Renal cortical epithelial cell (primary cell): ENCODE data around the gene ATP8A2. TPM values are rescaled to one million over a fixed set of nuclear protein-coding genes. Genes with fewer than 3 reads are reported as not detected.

Experiments used
- DNase-seq: peaks from one replicate; pipeline ENCODE4 v3.0.0-alpha.2; 2011; ENCODE audit warnings: low read depth
- total RNA-seq: library from RNA; depleted of rRNA; stranded (reverse); fragments of >200 nt; gene quantifications from 2 replicates; pipeline ENCODE4 v1.2.3, GENCODE V29; 2014

Gene ATP8A2
- total RNA-seq, 1 donor from 2014 or later: 2.7 TPM

- no peak for DNase-seq
Measured at GRCh38 chr13:25683662-25684370, 312.0 kb downstream of the ATP8A2 start.

- DNase-seq: no peak
Measured at GRCh38 chr13:25684491-25684890, 312.7 kb downstream of the ATP8A2 start.

- no peak for DNase-seq
Measured at GRCh38 chr13:25686831-25687470, 315.2 kb downstream of the ATP8A2 start.

- DNase-seq: no peak
Measured at GRCh38 chr13:25687471-25688225, 315.9 kb downstream of the ATP8A2 start.

- DNase-seq: no peak
Measured at GRCh38 chr13:25688536-25688935, 316.8 kb downstream of the ATP8A2 start.

GRCh38 chr13:25689539-25689938 lies 317.8 kb downstream of the ATP8A2 start:
- no peak for DNase-seq

GRCh38 chr13:25690582-25690981 lies 318.8 kb downstream of the ATP8A2 start:
- no peak for DNase-seq

GRCh38 chr13:25691654-25692053 lies 319.9 kb downstream of the ATP8A2 start:
- no peak for DNase-seq

- no peak for DNase-seq
Measured at GRCh38 chr13:25692099-25692498, 320.3 kb downstream of the ATP8A2 start.

- DNase-seq: no peak
Measured at GRCh38 chr13:25699056-25699455, 327.3 kb downstream of the ATP8A2 start.

- DNase-seq: no peak
Measured at GRCh38 chr13:25699600-25699999, 327.8 kb downstream of the ATP8A2 start.

GRCh38 chr13:25701304-25701703 lies 329.5 kb downstream of the ATP8A2 start:
- DNase-seq: peak; percentile 76

GRCh38 chr13:25702386-25702785 lies 330.6 kb downstream of the ATP8A2 start:
- no peak for DNase-seq

GRCh38 chr13:25707726-25708125 lies 336.0 kb downstream of the ATP8A2 start:
- DNase-seq: no peak

- DNase-seq: no peak
Measured at GRCh38 chr13:25708268-25708667, 336.5 kb downstream of the ATP8A2 start.

- DNase-seq: no peak
Measured at GRCh38 chr13:25709088-25709487, 337.3 kb downstream of the ATP8A2 start.

GRCh38 chr13:25715760-25716159 lies 344.0 kb downstream of the ATP8A2 start:
- DNase-seq: no peak

- DNase-seq: no peak
Measured at GRCh38 chr13:25717666-25718197, 346.0 kb downstream of the ATP8A2 start.

GRCh38 chr13:25719666-25720065 lies 347.9 kb downstream of the ATP8A2 start:
- DNase-seq: no peak

- DNase-seq: no peak
Measured at GRCh38 chr13:25722893-25723292, 351.1 kb downstream of the ATP8A2 start.

- no peak for DNase-seq
Measured at GRCh38 chr13:25725104-25725503, 353.3 kb downstream of the ATP8A2 start.

- DNase-seq: no peak
Measured at GRCh38 chr13:25727250-25727649, 355.5 kb downstream of the ATP8A2 start.

GRCh38 chr13:25727810-25728209 lies 356.0 kb downstream of the ATP8A2 start:
- DNase-seq: no peak
